ENCODE results near the gene ZNF483. TPM values are rescaled to one million over a fixed set of nuclear protein-coding genes. Genes with fewer than 3 reads are reported as not detected.

Gene ZNF483
- 0.44 and 0.86 TPM in 2 replicates for total RNA-seq

GRCh38 chr9:111525056-111525977 lies at the start of gene ZNF483:
TSS of gene ZNF483 (plus strand) at chr9:111525179. CDS start at chr9:111527396, 2,217 bp downstream.

GRCh38 chr9:111483858-111484571 lies 41.0 kb upstream of the ZNF483 start, which contains the start of gene ECPAS:
TSS of gene ECPAS (minus strand) at chr9:111484383. CDS start at chr9:111472918, 11,465 bp downstream.

GRCh38 chr9:111599092-111599954 lies 74.3 kb downstream of the ZNF483 start, which contains the start of gene PTGR1:
TSS of gene PTGR1 (minus strand) at chr9:111599647. CDS start at chr9:111597422, 2,225 bp downstream.

Other genes starting within 250 kb of the ZNF483 start
- gene OR2K2, start 195.0 kb upstream of the ZNF483 start, total RNA-seq, result not detected in 2 replicates
- gene ECPAS, start 40.8 kb upstream of the ZNF483 start, total RNA-seq, result 117 and 127 TPM in 2 replicates
- gene PTGR1, start 74.5 kb downstream of the ZNF483 start, total RNA-seq, result 60.3 and 88.4 TPM in 2 replicates
- 8.6 and 13.8 TPM in 2 replicates for gene DNAJC25, start 106.2 kb downstream of the ZNF483 start, total RNA-seq
- 50.1 and 85.9 TPM in 2 replicates for gene GNG10, start 136.4 kb downstream of the ZNF483 start, total RNA-seq